AG08395 (cell line): ENCODE data around the gene BANK1.

Experiments
- DNase-seq: peaks from one replicate; pipeline ENCODE4 v3.0.0; 2012; ENCODE audit warnings: mixed read lengths, low spot score

BANK1 gene

GRCh38 chr4:101823864-101824263 lies 33.3 kb downstream of the BANK1 start:
- DNase-seq, result no peak

GRCh38 chr4:101824500-101824899 lies 34.0 kb downstream of the BANK1 start:
- DNase-seq, result no peak

GRCh38 chr4:101825953-101826352 lies 35.4 kb downstream of the BANK1 start:
- DNase-seq, result no peak

- DNase-seq, result no peak
Observed at GRCh38 chr4:101831816-101832215, 41.3 kb downstream of the BANK1 start.

GRCh38 chr4:101833480-101833879 lies 43.0 kb downstream of the BANK1 start:
- DNase-seq, result no peak

GRCh38 chr4:101835121-101835904 lies 44.8 kb downstream of the BANK1 start:
- DNase-seq, result peak; percentile 47

GRCh38 chr4:101843054-101843453 lies 52.5 kb downstream of the BANK1 start:
- DNase-seq, result no peak

- no peak for DNase-seq
Observed at GRCh38 chr4:101846550-101846949, 56.0 kb downstream of the BANK1 start.

- no peak for DNase-seq
Observed at GRCh38 chr4:101850698-101851097, 60.2 kb downstream of the BANK1 start.

GRCh38 chr4:101851672-101852071 lies 61.1 kb downstream of the BANK1 start:
- DNase-seq, result no peak

- no peak for DNase-seq
Observed at GRCh38 chr4:101853028-101853427, 62.5 kb downstream of the BANK1 start.

- DNase-seq, result peak; percentile 25
Observed at GRCh38 chr4:101853691-101854090, 63.2 kb downstream of the BANK1 start.

- no peak for DNase-seq
Observed at GRCh38 chr4:101855239-101855638, 64.7 kb downstream of the BANK1 start.

- no peak for DNase-seq
Observed at GRCh38 chr4:101856149-101856548, 65.6 kb downstream of the BANK1 start.

- no peak for DNase-seq
Observed at GRCh38 chr4:101857176-101857575, 66.6 kb downstream of the BANK1 start.

GRCh38 chr4:101858641-101859040 lies 68.1 kb downstream of the BANK1 start:
- no peak for DNase-seq

GRCh38 chr4:101862595-101862994 lies 72.1 kb downstream of the BANK1 start:
- DNase-seq, result no peak

GRCh38 chr4:101864660-101865059 lies 74.1 kb downstream of the BANK1 start:
- DNase-seq, result no peak

- DNase-seq, result peak; percentile 36
Observed at GRCh38 chr4:101865501-101866062, 75.1 kb downstream of the BANK1 start.

GRCh38 chr4:101870874-101871273 lies 80.3 kb downstream of the BANK1 start:
- no peak for DNase-seq

GRCh38 chr4:101871962-101872676 lies 81.6 kb downstream of the BANK1 start:
- DNase-seq, result no peak

GRCh38 chr4:101885574-101885973 lies 95.0 kb downstream of the BANK1 start:
- no peak for DNase-seq

GRCh38 chr4:101886826-101887225 lies 96.3 kb downstream of the BANK1 start:
- no peak for DNase-seq
